Measurements from ENCODE around the gene IST1. TPM values are rescaled to one million over a fixed set of nuclear protein-coding genes. Genes with fewer than 3 reads are reported as not detected.

IST1 gene
- total and polyA plus RNA-seq, 9 of the 15 experiments (the other 6 are each of a cell fraction or from before 2014, with no cell fraction given), result 135 to 334 (median 188) TPM

GRCh38 chr16:71845639-71846430 lies 49.5 kb upstream of the IST1 start, which contains the start of gene ATXN1L (continued):
- TF ChIP-seq RREB1 (CRISPR knock-in tag; IDR thresholded peaks at IDR 0.05), result 0 out of 2 replicates have a peak, but pooled peaks have one; percentile 26
- no peak for TF ChIP-seq PATZ1 (CRISPR knock-in tag; IDR thresholded peaks at IDR 0.05; ENCODE audit: borderline replicate concordance)
- 0 out of 2 replicates have a peak, but pooled peaks have one; percentile 26 for TF ChIP-seq TCF3 (CRISPR knock-in tag; IDR thresholded peaks at IDR 0.05)
- TF ChIP-seq MYNN (IDR thresholded peaks at IDR 0.05), result peak; percentile 32; the same call in 1 of the 2 replicates
- TF ChIP-seq MYNN (CRISPR knock-in tag; IDR thresholded peaks at IDR 0.05), result no peak
- peak; percentile 94 for TF ChIP-seq BHLHE40 (IDR thresholded peaks at IDR 0.05; ENCODE audit: low read length)
- TF ChIP-seq, protein P1, sequence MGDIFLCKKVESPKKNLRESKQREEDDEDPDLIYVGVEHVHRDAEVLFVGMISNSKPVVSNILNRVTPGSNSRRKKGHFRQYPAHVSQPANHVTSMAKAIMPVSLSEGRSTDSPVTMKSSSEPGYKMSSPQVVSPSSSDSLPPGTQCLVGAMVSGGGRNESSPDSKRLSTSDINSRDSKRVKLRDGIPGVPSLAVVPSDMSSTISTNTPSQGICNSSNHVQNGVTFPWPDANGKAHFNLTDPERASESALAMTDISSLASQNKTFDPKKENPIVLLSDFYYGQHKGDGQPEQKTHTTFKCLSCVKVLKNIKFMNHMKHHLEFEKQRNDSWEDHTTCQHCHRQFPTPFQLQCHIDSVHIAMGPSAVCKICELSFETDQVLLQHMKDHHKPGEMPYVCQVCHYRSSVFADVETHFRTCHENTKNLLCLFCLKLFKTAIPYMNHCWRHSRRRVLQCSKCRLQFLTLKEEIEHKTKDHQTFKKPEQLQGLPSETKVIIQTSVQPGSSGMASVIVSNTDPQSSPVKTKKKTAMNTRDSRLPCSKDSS (IDR thresholded peaks at IDR 0.05; ENCODE audit: low read depth, partially characterized antibody), result no peak
- peak; percentile 80 for TF ChIP-seq E2F8 (IDR thresholded peaks at IDR 0.05; ENCODE audit: low read depth, partially characterized antibody)
- TF ChIP-seq DACH1 (IDR thresholded peaks at IDR 0.05; ENCODE audit: partially characterized antibody), result peak; percentile 27
- TF ChIP-seq FOXK2 (conservative IDR thresholded peaks at IDR 0.05 in 1 of 2, IDR thresholded peaks at IDR 0.05 in 1 of 2; ENCODE audit: low read depth in 2 of 2), result peak; percentile 17 to 61; a peak in 1 of 4 replicates
- TF ChIP-seq, protein P2, sequence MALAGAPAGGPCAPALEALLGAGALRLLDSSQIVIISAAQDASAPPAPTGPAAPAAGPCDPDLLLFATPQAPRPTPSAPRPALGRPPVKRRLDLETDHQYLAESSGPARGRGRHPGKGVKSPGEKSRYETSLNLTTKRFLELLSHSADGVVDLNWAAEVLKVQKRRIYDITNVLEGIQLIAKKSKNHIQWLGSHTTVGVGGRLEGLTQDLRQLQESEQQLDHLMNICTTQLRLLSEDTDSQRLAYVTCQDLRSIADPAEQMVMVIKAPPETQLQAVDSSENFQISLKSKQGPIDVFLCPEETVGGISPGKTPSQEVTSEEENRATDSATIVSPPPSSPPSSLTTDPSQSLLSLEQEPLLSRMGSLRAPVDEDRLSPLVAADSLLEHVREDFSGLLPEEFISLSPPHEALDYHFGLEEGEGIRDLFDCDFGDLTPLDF (CRISPR knock-in tag; IDR thresholded peaks at IDR 0.05), result 0 out of 2 replicates have a peak, but pooled peaks have one; percentile 47
- peak; percentile 94 to 96 for TF ChIP-seq SIN3A (IDR thresholded peaks at IDR 0.05; ENCODE audit: borderline replicate concordance in 2 of 2, control insufficient read depth in 1 of 2, low read depth in 2 of 2, low read length in 2 of 2)

All from K562 (cell line).